SK-N-SH (cell line): ENCODE results near the gene MAGI3. TPM values are rescaled to one million over a fixed set of nuclear protein-coding genes. Genes with fewer than 3 reads are reported as not detected.
"Not testable (repeated sequence)": the region's sequence is repeated elsewhere in the genome, so short reads cannot be mapped to it uniquely, and the experiment has no call there.

ENCODE experiments used
- CTCF ChIA-PET: fragments of 300-600, 350-600 bp; formaldehyde crosslinking; extraction: SDS; loops from one replicate; lab custom pipeline; 2021; lab: Yijun Ruan, JAX
- POLR2A ChIA-PET: fragments of 350-600 bp; sonication (Branson Sonifier 250); formaldehyde crosslinking; extraction: SDS; loops from one replicate; lab custom pipeline; 2020; ENCODE audit warnings: antibody characterized with exemption, inconsistent platforms; lab: Yijun Ruan, JAX
- DNase-seq: peaks from one replicate; pipeline ENCODE4 v3.0.0; 2012
- H2AFZ ChIP-seq: fragments of 200-600 bp; sonication (generic); 2 replicates; pipeline ENCODE4 v1.8.1; 2016; ENCODE audit warnings: antibody characterized with exemption, mild to moderate bottlenecking, low read depth
- H3F3A ChIP-seq: fragments of 200-600 bp; sonication (generic); replicated peaks from 2 replicates; pipeline ENCODE3; 2016; ENCODE audit warnings: antibody characterized with exemption, mild to moderate bottlenecking; ENCODE audit not compliant: insufficient read depth
- H3K27ac ChIP-seq, 2 experiments: fragments of 200-500 bp in 1 of 2; fragments of 200-600 bp in 1 of 2; sonication (Bioruptor generic) in 1 of 2; sonication (generic), shearing (Covaris generic) in 1 of 2; 2 replicates each; pipeline versions ENCODE4 v1.5.1 to v1.6.1; 2014 to 2016; ENCODE audit warnings: low read depth in 2 of 2, inconsistent platforms in 1 of 2, low read length in 1 of 2, mild to moderate bottlenecking in 1 of 2, mixed read lengths in 1 of 2
- H3K27me3 ChIP-seq: fragments of 200-600 bp; sonication (generic), shearing (Covaris generic); 2 replicates; pipeline ENCODE4 v1.6.1; 2016; ENCODE audit warnings: mixed run types; ENCODE audit not compliant: insufficient read depth
- H3K36me3 ChIP-seq, 2 experiments: fragments of 200-500 bp in 1 of 2; fragments of 200-600 bp in 1 of 2; sonication (Bioruptor generic) in 1 of 2; sonication (generic) in 1 of 2; replicated peaks in 1 of 2; 2 replicates each; pipeline versions ENCODE3 to v1.5.1; 2014 to 2016; ENCODE audit warnings: low read length in 1 of 2, mild to moderate bottlenecking in 1 of 2; ENCODE audit not compliant: insufficient read depth in 2 of 2, control insufficient read depth in 1 of 2
- H3K4me1 ChIP-seq, 2 experiments: fragments of 200-500 bp in 1 of 2; fragments of 200-600 bp in 1 of 2; sonication (Bioruptor generic) in 1 of 2; sonication (generic), shearing (Covaris generic) in 1 of 2; 2 replicates each; pipeline versions ENCODE4 v1.5.1 to v1.6.1; 2014 to 2016; ENCODE audit warnings: low read depth in 1 of 2, low read length in 1 of 2, mixed run types in 1 of 2; ENCODE audit not compliant: insufficient read depth in 2 of 2, control insufficient read depth in 1 of 2
- H3K4me2 ChIP-seq: fragments of 200-600 bp; sonication (generic), shearing (Covaris generic); 2 replicates; pipeline ENCODE4 v1.6.1; 2017; ENCODE audit warnings: mixed run types
- H3K4me3 ChIP-seq, 2 experiments: fragments of 200-500 bp in 1 of 2; fragments of 200-600 bp in 1 of 2; sonication (Bioruptor generic) in 1 of 2; sonication (generic), shearing (Covaris generic) in 1 of 2; 2 replicates each; pipeline versions ENCODE4 v1.5.1 to v1.8.1; 2014 to 2016; ENCODE audit warnings: low read depth in 2 of 2, inconsistent platforms in 1 of 2, low read length in 1 of 2, mild to moderate bottlenecking in 1 of 2, mixed read lengths in 1 of 2, moderate library complexity in 1 of 2
- H3K79me2 ChIP-seq: fragments of 200-600 bp; sonication (generic); 2 replicates; pipeline ENCODE4 v1.8.1; 2017; ENCODE audit warnings: mild to moderate bottlenecking; ENCODE audit not compliant: insufficient read depth
- H3K9ac ChIP-seq: fragments of 200-600 bp; sonication (generic); 2 replicates; pipeline ENCODE4 v1.6.1; 2017; ENCODE audit warnings: mixed run types
- H3K9me2 ChIP-seq: fragments of 200-600 bp; sonication (generic); 2 replicates; pipeline ENCODE4 v1.6.1; 2017; ENCODE audit warnings: mixed run types
- H3K9me3 ChIP-seq: fragments of 200-600 bp; sonication (generic); 2 replicates; pipeline ENCODE4 v1.6.1; 2017; ENCODE audit warnings: mixed run types, mild to moderate bottlenecking, moderate library complexity
- H4K20me1 ChIP-seq: fragments of 200-600 bp; sonication (generic); 2 replicates; pipeline ENCODE4 v1.6.1; 2017; ENCODE audit warnings: mild to moderate bottlenecking, mixed run types; ENCODE audit not compliant: insufficient read depth
- FOSL2 ChIP-seq: IDR thresholded peaks from 2 replicates; pipeline ENCODE4 v1.4.0; 2012; ENCODE audit warnings: low read depth, mild to moderate bottlenecking, moderate library complexity, borderline replicate concordance
- GABPA ChIP-seq: IDR thresholded peaks from 2 replicates; pipeline ENCODE4 v1.4.0; 2012; ENCODE audit warnings: low read depth, mild to moderate bottlenecking
- IRF3 ChIP-seq: fragments of 150-350 bp; IDR thresholded peaks from 2 replicates; pipeline ENCODE4 v1.6.1; 2016; ENCODE audit warnings: mild to moderate bottlenecking, low read depth, low read length
- NFIC ChIP-seq: IDR thresholded peaks from 2 replicates; pipeline ENCODE4 v1.4.0; 2012; ENCODE audit warnings: borderline replicate concordance
- RAD21 ChIP-seq: IDR thresholded peaks from 2 replicates; pipeline ENCODE4 v1.6.1; 2012; ENCODE audit warnings: mild to moderate bottlenecking, low read length
- RFX5 ChIP-seq: IDR thresholded peaks from 2 replicates; pipeline ENCODE4 v1.6.1; 2012; ENCODE audit warnings: mild to moderate bottlenecking, improper control_type of control experiment, low read length
- TAF1 ChIP-seq: IDR thresholded peaks from 2 replicates; pipeline ENCODE4 v1.6.1; 2012; ENCODE audit warnings: low read depth, mild to moderate bottlenecking, low read length, moderate library complexity, borderline replicate concordance
- ZBTB33 ChIP-seq: IDR thresholded peaks from 2 replicates; pipeline ENCODE4 v1.4.0; 2012; ENCODE audit warnings: low read depth, borderline replicate concordance
- WGBS: methylation state at CpG from one replicate; pipeline ENCODE4 v1.1.6; 2017; ENCODE audit warnings: low lambda C conversion rate; 5-methylcytosine and 5-hydroxymethylcytosine counted together
- polyA plus RNA-seq, 3 experiments: library from polyadenylated mRNA; depleted of rRNA; stranded (reverse); fragments of >200 nt; gene quantifications; 2 replicates each; pipeline ENCODE4 v1.2.3, GENCODE V29; 2012
- TF ChIP-seq, protein P1 (sequence below): IDR thresholded peaks from 2 replicates; pipeline ENCODE4 v1.4.0; 2012; ENCODE audit warnings: low read depth

The MAGI3 gene
- polyA plus RNA-seq, 1 of the 3 experiments (the other 2 are of a cell fraction) = 2.9 TPM

GRCh38 chr1:113403065-113403464, 12.8 kb downstream of the MAGI3 start (continued):
- TF ChIP-seq RFX5 (no peak), FOSL2 (no peak), RAD21 (no peak), IRF3 (no peak), ZBTB33 (no peak)

GRCh38 chr1:113405573-113405972, 15.3 kb downstream of the MAGI3 start:
- CTCF ChIA-PET = interaction anchor here (2.9 kb wide), 1 partner anchor 16 kb away, joined by 9 read pairs; the partner anchor contains the start of gene MAGI3
- no peak for TF ChIP-seq TAF1
- TF ChIP-seq, protein P1, sequence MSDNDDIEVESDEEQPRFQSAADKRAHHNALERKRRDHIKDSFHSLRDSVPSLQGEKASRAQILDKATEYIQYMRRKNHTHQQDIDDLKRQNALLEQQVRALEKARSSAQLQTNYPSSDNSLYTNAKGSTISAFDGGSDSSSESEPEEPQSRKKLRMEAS = no peak
- no peak for TF ChIP-seq NFIC
- no peak for TF ChIP-seq GABPA
- H3K79me2 ChIP-seq = peaks cover 93% of the 10 kb centered on the region

DNA sequence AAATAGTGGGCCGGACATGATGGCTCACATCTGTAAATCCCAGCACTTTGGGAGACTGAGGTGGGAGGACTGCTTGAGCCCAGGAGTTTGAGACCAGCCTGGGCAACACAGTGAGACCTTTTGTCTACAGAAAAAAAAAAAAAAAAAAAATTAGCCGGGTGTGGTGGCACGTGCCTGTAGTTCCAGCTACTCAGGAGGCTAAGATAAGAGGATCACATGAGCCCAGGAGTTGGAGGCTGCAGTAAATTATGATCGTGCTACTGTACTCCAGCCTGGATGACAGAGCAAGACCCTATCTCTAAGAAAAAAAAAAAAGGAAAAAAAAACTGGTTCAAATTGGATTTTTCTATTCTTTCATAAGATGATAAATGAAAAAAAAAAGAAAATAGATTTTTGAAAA, 15.8 kb downstream of the MAGI3 start:
- 92% methylated on average over 4 of the region's 4 CpGs for WGBS
- H3K4me2 ChIP-seq, H3K9me2 ChIP-seq, H3K27ac ChIP-seq, POLR2A ChIA-PET, H4K20me1 ChIP-seq, H3F3A ChIP-seq, H3K27me3 ChIP-seq, H3K36me3 ChIP-seq, H3K9me3 ChIP-seq, H2AFZ ChIP-seq, H3K4me3 ChIP-seq, H3K9ac ChIP-seq, DNase-seq: not testable (repeated sequence)
- CTCF ChIA-PET = interaction anchor here (2.9 kb wide), 1 partner anchor 17 kb away, joined by 9 read pairs; the partner anchor contains the start of gene MAGI3
- H3K4me1 ChIP-seq = peaks cover 4 to 24% of the 10 kb centered on the region in 2 experiments; a peak in 2 of 4 replicates
- peaks cover 91% of the 10 kb centered on the region for H3K79me2 ChIP-seq

More at GRCh38 chr1:113405573-113405972, 15.3 kb downstream of the MAGI3 start:
- no peak overlapping the region for H3K4me3 ChIP-seq
- H3K4me1 ChIP-seq = peaks cover 2 to 29% of the 10 kb centered on the region in 2 experiments; a peak in 2 of 4 replicates
- H3K4me2 ChIP-seq = no peak overlapping the region
- peaks cover 0 to 6% of the 10 kb centered on the region in 2 experiments for H3K36me3 ChIP-seq
- H3F3A ChIP-seq = peaks cover 3% of the 10 kb centered on the region
- H3K27ac ChIP-seq = no peak overlapping the region
- 75% methylated on average over 2 of the region's 2 CpGs for WGBS
- no peak overlapping the region for H3K9ac ChIP-seq
- no peak overlapping the region for H2AFZ ChIP-seq
- DNase-seq = no peak
- POLR2A ChIA-PET = no interaction called here
- no peaks in the 10 kb centered on the region for H3K27me3 ChIP-seq
- H3K9me2 ChIP-seq = no peaks in the 10 kb centered on the region
- no peaks in the 10 kb centered on the region for H4K20me1 ChIP-seq
- H3K9me3 ChIP-seq = no peaks in the 10 kb centered on the region
